Measurements from ENCODE around the gene RECQL. TPM values are rescaled to one million over a fixed set of nuclear protein-coding genes. Genes with fewer than 3 reads are reported as not detected.

Gene RECQL, protein sequence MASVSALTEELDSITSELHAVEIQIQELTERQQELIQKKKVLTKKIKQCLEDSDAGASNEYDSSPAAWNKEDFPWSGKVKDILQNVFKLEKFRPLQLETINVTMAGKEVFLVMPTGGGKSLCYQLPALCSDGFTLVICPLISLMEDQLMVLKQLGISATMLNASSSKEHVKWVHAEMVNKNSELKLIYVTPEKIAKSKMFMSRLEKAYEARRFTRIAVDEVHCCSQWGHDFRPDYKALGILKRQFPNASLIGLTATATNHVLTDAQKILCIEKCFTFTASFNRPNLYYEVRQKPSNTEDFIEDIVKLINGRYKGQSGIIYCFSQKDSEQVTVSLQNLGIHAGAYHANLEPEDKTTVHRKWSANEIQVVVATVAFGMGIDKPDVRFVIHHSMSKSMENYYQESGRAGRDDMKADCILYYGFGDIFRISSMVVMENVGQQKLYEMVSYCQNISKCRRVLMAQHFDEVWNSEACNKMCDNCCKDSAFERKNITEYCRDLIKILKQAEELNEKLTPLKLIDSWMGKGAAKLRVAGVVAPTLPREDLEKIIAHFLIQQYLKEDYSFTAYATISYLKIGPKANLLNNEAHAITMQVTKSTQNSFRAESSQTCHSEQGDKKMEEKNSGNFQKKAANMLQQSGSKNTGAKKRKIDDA
- 157 and 166 TPM in 2 replicates for total RNA-seq

DNA sequence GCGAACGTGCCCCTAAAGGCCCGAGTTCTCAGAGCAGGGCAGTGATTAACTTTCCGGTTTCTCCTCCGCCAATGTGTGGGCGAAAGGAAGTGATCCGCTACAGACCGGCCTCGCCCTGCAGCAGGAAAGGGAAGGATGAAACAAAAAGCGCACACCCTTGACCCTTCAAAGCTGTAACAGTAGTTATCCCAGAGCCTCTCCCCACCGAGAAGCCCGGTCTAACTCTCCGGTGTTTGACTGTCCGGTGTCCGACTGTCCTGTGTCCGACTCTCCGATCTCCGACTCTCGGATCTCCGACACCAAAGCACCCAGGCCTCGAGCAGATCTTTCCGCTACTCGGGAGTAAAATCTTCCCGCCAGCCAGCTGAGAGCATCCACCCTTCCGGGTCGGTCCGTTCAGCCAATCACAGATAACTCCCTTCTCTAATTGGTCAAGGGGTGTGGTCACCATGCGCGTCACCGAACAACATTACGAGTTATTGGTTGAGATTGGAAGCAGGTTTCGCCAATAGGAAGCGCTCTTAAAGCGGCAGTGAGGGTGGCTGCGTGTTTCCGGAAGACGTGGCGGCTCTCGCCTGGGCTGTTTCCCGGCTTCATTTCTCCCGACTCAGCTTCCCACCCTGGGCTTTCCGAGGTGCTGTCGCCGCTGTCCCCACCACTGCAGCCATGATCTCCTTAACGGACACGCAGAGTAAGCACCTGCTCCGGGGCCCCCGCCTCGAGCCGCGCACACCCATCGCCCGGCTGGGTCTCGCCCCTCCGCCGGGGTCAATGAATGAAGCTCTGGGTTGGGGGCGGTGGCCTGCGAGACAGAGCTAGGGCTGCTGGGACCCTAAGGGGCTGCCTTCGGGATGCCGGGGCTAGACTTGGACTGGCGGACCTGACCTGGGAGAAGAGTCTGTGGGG is at the start of gene RECQL, which contains the start of gene GOLT1B:
TSS of gene RECQL (minus strand) at position 378 of the 906 bp plus-strand sequence. CDS start 2,065 bp downstream, outside the sequence.
TSS of gene GOLT1B (plus strand) at position 532 of the 906 bp plus-strand sequence. CDS start at position 667, 135 bp downstream.

DNA sequence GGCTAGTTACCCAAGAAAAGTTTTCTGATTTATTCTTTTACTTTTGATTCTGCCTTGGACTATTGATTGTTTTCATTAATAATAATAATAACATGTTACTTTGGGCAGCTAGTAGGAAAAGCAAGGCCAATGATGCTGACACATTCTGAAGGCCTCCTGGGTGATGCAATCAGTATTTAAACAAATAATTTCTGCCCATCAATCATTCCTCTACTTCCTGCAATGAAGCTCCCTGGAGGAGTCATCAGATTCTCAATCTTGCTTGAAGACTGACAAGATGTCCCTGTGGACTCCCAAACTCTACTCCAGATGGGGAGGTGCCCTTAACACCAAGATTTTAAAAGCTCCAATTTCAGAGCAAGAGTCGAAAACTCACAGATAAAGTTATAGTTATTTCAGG is 24.6 kb upstream of the RECQL start, which contains the start of gene SPX:
TSS of gene SPX (plus strand) at position 244 of the 400 bp plus-strand sequence. CDS start 177 bp downstream, outside the sequence.

Other genes with a start within 250 kb of the RECQL start
- under 0.01 TPM in 1 of 2 replicates, not detected in the other for gene SLCO1A2, start 166.7 kb downstream of the RECQL start, total RNA-seq
- not detected in 2 replicates for gene IAPP, start 128.7 kb downstream of the RECQL start, total RNA-seq
- gene PYROXD1, start 64.0 kb downstream of the RECQL start, total RNA-seq: 12.3 and 18.2 TPM in 2 replicates
- 54.2 and 59.6 TPM in 2 replicates for gene GOLT1B, start 154 bp upstream of the RECQL start, total RNA-seq
- under 0.01 and 1.3 TPM in 2 replicates for gene SPX, start 24.7 kb upstream of the RECQL start, total RNA-seq
- gene GYS2, start 103.2 kb upstream of the RECQL start, total RNA-seq: not detected in 2 replicates
- 788 and 849 TPM in 2 replicates for gene LDHB, start 156.2 kb upstream of the RECQL start, total RNA-seq

All from thoracic aorta endothelial cell (primary cell).